C4-2B (cell line): Measurements from ENCODE around the gene TIMM50.

ENCODE experiments used
- ZFX ChIP-seq: fragments of 450-650 bp; IDR thresholded peaks from 2 replicates; pipeline ENCODE4 v1.6.1; 2017
- TF ChIP-seq, protein P1 (sequence below): fragments of 450-650 bp; conservative IDR thresholded peaks from 2 replicates; pipeline ENCODE4 v1.5.1; 2017; ENCODE audit warnings: mild to moderate bottlenecking

DNA sequence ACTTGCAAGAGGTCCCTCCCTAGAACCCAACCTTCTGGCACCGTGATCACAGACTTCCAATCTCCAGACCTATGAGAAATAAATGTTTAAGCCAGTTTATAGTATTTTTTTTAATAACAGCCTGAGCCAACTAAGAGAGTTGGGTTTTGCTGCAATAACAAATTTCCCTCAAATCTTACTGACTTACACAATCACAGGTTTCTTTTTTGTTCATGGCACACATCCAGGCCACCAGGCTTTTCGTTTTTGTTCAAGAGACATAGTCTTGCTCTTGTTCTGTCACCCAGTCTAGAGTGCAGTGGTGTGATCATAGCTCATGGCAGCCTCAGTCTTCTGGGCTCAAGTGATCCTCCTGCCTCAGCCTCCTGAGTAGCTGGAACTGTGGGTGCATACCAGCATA lies 32.4 kb downstream of the TIMM50 start:
- TF ChIP-seq, protein P1, sequence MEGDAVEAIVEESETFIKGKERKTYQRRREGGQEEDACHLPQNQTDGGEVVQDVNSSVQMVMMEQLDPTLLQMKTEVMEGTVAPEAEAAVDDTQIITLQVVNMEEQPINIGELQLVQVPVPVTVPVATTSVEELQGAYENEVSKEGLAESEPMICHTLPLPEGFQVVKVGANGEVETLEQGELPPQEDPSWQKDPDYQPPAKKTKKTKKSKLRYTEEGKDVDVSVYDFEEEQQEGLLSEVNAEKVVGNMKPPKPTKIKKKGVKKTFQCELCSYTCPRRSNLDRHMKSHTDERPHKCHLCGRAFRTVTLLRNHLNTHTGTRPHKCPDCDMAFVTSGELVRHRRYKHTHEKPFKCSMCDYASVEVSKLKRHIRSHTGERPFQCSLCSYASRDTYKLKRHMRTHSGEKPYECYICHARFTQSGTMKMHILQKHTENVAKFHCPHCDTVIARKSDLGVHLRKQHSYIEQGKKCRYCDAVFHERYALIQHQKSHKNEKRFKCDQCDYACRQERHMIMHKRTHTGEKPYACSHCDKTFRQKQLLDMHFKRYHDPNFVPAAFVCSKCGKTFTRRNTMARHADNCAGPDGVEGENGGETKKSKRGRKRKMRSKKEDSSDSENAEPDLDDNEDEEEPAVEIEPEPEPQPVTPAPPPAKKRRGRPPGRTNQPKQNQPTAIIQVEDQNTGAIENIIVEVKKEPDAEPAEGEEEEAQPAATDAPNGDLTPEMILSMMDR: no peak
- TF ChIP-seq ZFX: no peak
